Measurements from ENCODE around the gene MTOR. TPM values are rescaled to one million over a fixed set of nuclear protein-coding genes. Genes with fewer than 3 reads are reported as not detected.

Gene MTOR
- total RNA-seq, 6 experiments from 2014 or later = 36.6 to 41.2 (median 38.2) TPM

DNA sequence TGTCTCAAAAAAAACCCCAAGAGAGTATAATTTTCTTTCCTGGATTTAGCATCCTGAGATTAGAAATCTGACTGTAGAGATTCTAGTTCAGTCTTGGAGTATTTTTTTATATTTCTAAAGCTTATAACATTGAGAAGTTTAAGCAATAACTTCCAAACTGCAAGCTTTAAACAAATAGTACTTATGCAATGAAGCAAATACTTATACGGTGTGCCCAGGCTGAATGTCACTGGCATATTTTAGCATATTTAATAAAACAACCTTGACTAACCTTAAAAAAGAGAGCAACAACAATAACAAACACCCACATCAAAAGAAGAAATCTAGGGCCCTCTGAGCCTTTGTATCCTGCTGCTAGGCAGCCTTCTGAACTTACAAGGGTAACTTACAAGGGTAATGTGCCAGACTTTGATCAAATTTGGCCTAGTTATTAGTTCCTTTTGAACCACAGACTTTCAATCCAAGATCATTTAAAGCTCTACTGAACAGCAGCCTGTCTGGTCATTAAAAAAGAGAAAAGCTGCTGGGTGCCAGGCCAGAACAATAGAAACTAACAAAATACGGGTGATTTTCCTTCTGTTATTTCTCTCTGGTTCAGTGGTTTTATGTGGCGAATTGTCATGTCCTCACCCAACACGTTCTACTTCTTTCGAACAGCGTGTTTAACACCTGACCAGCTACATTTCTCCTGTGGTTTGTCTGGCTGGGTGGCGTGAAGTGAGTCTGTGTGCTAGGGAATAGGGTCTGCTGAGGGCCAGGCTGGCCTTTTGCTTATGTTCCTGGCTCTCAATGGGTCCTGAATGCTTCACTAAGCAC, 16.2 kb downstream of the MTOR start:
- Mint-ChIP-seq H3K4me3 (no peak overlapping the region), H3K9me3 (no peaks in the 10 kb centered on the region), H3K4me1 (ENCODE audit: low read depth) (peaks cover 5% of the 10 kb centered on the region; the same call in 1 of the 2 replicates), H3K27me3 (ENCODE audit: insufficient read depth) (no peaks in the 10 kb centered on the region), H3K36me3 (ENCODE audit: low read depth) (peaks cover 6% of the 10 kb centered on the region; the same call in 1 of the 2 replicates), H3K27ac (no peak overlapping the region)
- no peak for DNase-seq
- TF ChIP-seq, protein P1, sequence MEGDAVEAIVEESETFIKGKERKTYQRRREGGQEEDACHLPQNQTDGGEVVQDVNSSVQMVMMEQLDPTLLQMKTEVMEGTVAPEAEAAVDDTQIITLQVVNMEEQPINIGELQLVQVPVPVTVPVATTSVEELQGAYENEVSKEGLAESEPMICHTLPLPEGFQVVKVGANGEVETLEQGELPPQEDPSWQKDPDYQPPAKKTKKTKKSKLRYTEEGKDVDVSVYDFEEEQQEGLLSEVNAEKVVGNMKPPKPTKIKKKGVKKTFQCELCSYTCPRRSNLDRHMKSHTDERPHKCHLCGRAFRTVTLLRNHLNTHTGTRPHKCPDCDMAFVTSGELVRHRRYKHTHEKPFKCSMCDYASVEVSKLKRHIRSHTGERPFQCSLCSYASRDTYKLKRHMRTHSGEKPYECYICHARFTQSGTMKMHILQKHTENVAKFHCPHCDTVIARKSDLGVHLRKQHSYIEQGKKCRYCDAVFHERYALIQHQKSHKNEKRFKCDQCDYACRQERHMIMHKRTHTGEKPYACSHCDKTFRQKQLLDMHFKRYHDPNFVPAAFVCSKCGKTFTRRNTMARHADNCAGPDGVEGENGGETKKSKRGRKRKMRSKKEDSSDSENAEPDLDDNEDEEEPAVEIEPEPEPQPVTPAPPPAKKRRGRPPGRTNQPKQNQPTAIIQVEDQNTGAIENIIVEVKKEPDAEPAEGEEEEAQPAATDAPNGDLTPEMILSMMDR (IDR thresholded peaks at IDR 0.05) = no peak

DNA sequence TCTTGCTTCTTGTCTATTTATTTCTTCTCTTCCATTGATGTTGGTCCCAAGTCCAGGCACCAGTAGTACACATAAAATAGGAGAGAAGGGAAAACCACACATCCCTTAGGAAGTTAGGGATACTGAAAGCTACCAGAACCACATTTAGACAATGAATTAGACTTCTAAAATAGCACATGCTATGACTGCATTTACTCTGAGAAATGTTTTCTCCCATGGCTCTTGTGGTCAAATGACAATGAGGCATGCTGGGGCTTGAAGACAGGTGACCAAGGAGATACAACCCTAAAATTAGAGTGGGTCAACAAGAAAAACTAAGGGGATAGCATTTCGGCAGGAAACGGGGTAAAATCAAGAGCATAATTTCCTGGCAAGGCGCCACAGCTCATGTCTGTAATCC, 17.1 kb downstream of the MTOR start:
- no peaks in the 10 kb centered on the region for H3K9me3 Mint-ChIP-seq
- no peaks in the 10 kb centered on the region; the same call in 1 of the 2 replicates for H3K27me3 Mint-ChIP-seq (ENCODE audit: insufficient read depth)
- H3K4me3 Mint-ChIP-seq = no peak overlapping the region
- no peak overlapping the region for H3K27ac Mint-ChIP-seq
- H3K4me1 Mint-ChIP-seq (ENCODE audit: low read depth) = peaks cover 5% of the 10 kb centered on the region; the same call in 1 of the 2 replicates
- TF ChIP-seq, protein P1 (IDR thresholded peaks at IDR 0.05) = no peak
- no peak for DNase-seq
- H3K36me3 Mint-ChIP-seq (ENCODE audit: low read depth) = peaks cover 6% of the 10 kb centered on the region; the same call in 1 of the 2 replicates

DNA sequence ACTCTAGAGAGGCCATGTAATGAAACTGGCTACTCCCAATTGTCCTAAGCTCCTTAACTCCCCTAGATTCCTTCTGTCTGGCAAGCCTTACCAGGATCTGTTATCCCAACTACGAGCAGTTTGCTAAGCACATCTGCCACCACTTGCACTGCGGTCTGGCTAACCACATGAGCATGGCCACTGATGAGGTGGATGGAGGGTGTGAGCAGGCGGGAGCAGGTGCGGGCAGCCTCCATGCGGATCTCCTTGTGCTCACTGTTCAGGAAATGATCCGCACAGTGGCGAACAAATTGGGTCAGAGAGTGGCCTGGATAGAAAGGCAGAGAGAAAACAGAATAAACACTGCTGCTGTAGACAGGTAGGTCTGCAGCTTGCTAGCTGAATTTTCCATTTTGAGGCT, 24.0 kb downstream of the MTOR start:
- peaks cover 21% of the 10 kb centered on the region for H3K36me3 Mint-ChIP-seq (ENCODE audit: low read depth)
- H3K4me1 Mint-ChIP-seq (ENCODE audit: low read depth) = peaks cover 15% of the 10 kb centered on the region
- H3K27ac Mint-ChIP-seq = no peak overlapping the region
- no peaks in the 10 kb centered on the region for H3K9me3 Mint-ChIP-seq
- no peaks in the 10 kb centered on the region; the same call in 1 of the 2 replicates for H3K27me3 Mint-ChIP-seq (ENCODE audit: insufficient read depth)
- no peak overlapping the region for H3K4me3 Mint-ChIP-seq
- TF ChIP-seq, protein P1 (IDR thresholded peaks at IDR 0.05) = no peak
- no peak for DNase-seq

DNA sequence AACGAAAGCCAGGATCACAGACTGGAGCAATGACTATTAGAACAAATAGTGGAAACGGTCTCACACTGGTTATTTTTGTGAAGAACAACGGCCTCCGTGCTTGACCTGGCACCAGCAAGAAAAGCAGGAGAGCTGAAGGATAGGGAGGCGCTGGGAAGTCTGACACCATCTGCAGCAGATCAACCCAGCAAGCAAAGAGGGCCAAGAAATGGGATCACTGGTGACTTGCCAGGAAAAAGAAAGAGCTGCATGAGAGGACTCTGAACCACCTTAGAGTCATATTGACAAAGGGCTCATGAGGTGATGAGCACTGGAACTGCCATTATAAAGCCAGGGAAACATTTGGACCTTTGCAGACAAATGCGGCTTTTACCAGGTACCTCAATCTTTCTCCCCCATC, 25.0 kb downstream of the MTOR start:
- Mint-ChIP-seq H3K27ac (no peak overlapping the region), H3K4me3 (no peak overlapping the region), H3K9me3 (no peaks in the 10 kb centered on the region), H3K27me3 (ENCODE audit: insufficient read depth) (no peaks in the 10 kb centered on the region; the same call in 1 of the 2 replicates), H3K4me1 (ENCODE audit: low read depth) (peaks cover 15% of the 10 kb centered on the region), H3K36me3 (ENCODE audit: low read depth) (peaks cover 21% of the 10 kb centered on the region)
- TF ChIP-seq, protein P1 (IDR thresholded peaks at IDR 0.05) = no peak
- no peak for DNase-seq

DNA sequence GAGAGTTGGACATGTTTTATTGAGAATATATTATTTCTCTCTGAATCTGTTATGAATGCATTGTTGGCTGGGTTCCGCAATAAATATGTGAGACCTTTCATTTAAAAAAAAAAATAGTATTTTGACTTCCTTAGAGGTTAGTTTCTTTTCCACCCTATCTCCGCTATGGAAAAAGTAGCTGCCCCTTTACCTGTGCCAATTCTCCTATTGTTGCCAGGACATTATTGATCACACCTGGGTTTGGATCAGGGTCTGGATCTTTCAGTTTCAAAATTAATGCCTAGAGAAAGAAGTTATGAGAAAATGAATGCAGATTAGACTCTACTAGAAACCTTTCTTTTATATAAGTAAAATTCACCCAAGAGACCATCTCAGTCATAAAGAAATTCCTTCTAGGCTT, 29.1 kb downstream of the MTOR start:
- Mint-ChIP-seq H3K27ac (no peak overlapping the region), H3K27me3 (ENCODE audit: insufficient read depth) (no peaks in the 10 kb centered on the region; the same call in 1 of the 2 replicates), H3K4me3 (no peak overlapping the region), H3K4me1 (ENCODE audit: low read depth) (peaks cover 9% of the 10 kb centered on the region), H3K36me3 (ENCODE audit: low read depth) (peaks cover 40% of the 10 kb centered on the region), H3K9me3 (no peaks in the 10 kb centered on the region)
- DNase-seq = no peak
- TF ChIP-seq, protein P1 (IDR thresholded peaks at IDR 0.05) = no peak

Measured in HFFc6 (cell line).